ENCODE data around the gene GNRH2. TPM values are rescaled to one million over a fixed set of nuclear protein-coding genes. Genes with fewer than 3 reads are reported as not detected.

Gene GNRH2
- total RNA-seq, 1 experiment from 2014 or later: 1.1 TPM

- H3K9me3 ChIP-seq (ENCODE audit: control insufficient read depth, low read depth, low read length): peaks cover 2% of the 10 kb centered on the region
- no peak overlapping the region for H2AK5ac ChIP-seq (ENCODE audit: insufficient read length, low read length)
- H3K4me3 Mint-ChIP-seq: no peak overlapping the region
- no peaks in the 10 kb centered on the region for H3K23me2 ChIP-seq (ENCODE audit: insufficient read length, low read depth, low read length, poor library complexity, severe bottlenecking)
- peaks cover 6% of the 10 kb centered on the region in 2 experiments for H3K4me1 Mint-ChIP-seq
- no peaks in the 10 kb centered on the region; a peak in 2 of 7 replicates for H3K36me3 Mint-ChIP-seq (ENCODE audit: insufficient read depth in 1 of 3, low read depth in 3 of 3)
- H3K4me2 ChIP-seq (ENCODE audit: insufficient read depth, insufficient read length, low read length): no peak overlapping the region
- no peak overlapping the region for H3K23ac ChIP-seq (ENCODE audit: insufficient read length, low read depth, low read length)
- no peak overlapping the region for H3K56ac ChIP-seq (ENCODE audit: insufficient read length, low read depth, low read length)
- H4K8ac ChIP-seq (replicated peaks; ENCODE audit: insufficient read length, low read depth, low read length): no peak overlapping the region
- H3K27ac Mint-ChIP-seq: no peak overlapping the region
- no peak overlapping the region for H3K18ac ChIP-seq (ENCODE audit: insufficient read length, low read depth, low read length)
- peak; percentile 52 for TF ChIP-seq CTCF (conservative IDR thresholded peaks at IDR 0.05)
- no peak overlapping the region for H2BK5ac ChIP-seq (ENCODE audit: insufficient read length, low read length)
- H3K9ac ChIP-seq (ENCODE audit: extremely low read depth, insufficient read length, low read length): no peak overlapping the region
- peak; percentile 57 for DNase-seq
- no peak overlapping the region for H2BK120ac ChIP-seq (ENCODE audit: low read depth, low read length, poor library complexity, severe bottlenecking)
- no peaks in the 10 kb centered on the region for H4K20me1 ChIP-seq (ENCODE audit: control insufficient read depth, insufficient read depth, insufficient read length)
- no peak overlapping the region for H4K91ac ChIP-seq (ENCODE audit: insufficient read length, low read depth, low read length)
- H3K27me3 Mint-ChIP-seq (ENCODE audit: low read depth): peaks cover 39% of the 10 kb centered on the region
- peaks cover 9% of the 10 kb centered on the region; the same call in 1 of the 2 replicates for H3K27me3 ChIP-seq (ENCODE audit: insufficient read depth, low read length)
- H2BK15ac ChIP-seq (ENCODE audit: low read depth, low read length): no peak overlapping the region
- no peak overlapping the region for H4K5ac ChIP-seq (ENCODE audit: insufficient read length, low read depth, low read length)
- H3K79me1 ChIP-seq (ENCODE audit: insufficient read depth, low read depth, low read length, poor library complexity, severe bottlenecking): no peaks in the 10 kb centered on the region
- WGBS (ENCODE audit: extremely low coverage, insufficient read length, low lambda C conversion rate): no CpG with 5 or more reads among the region's 8 CpGs
- peaks cover 3% of the 10 kb centered on the region in 2 experiments; a peak in 4 of 5 replicates for H3K9me3 Mint-ChIP-seq
- no peaks in the 10 kb centered on the region for H3K4me1 ChIP-seq (ENCODE audit: insufficient read depth, low read length)
- H3T11ph ChIP-seq (ENCODE audit: low read length): no peak overlapping the region
- no peak overlapping the region for H3K27ac ChIP-seq (ENCODE audit: insufficient read length, low read depth, low read length)
- H2AFZ ChIP-seq (ENCODE audit: low read length): no peak overlapping the region
- H2BK12ac ChIP-seq (ENCODE audit: insufficient read length, low read depth, low read length): no peak overlapping the region
- H3K14ac ChIP-seq (ENCODE audit: insufficient read depth, low read length): no peak overlapping the region; the same call in 1 of the 2 replicates
- no peak overlapping the region for H3K4ac ChIP-seq (ENCODE audit: low read depth, low read length)
- H3K79me2 ChIP-seq (ENCODE audit: insufficient read depth, low read length): no peaks in the 10 kb centered on the region
- H2BK20ac ChIP-seq (ENCODE audit: low read depth, low read length, poor library complexity, severe bottlenecking): no peak overlapping the region
Observed at GRCh38 chr20:3068986-3069900, 25.8 kb downstream of the GNRH2 start.

Data from H9 (cell line).